Right lobe of liver (tissue), 4 donors: Measurements from ENCODE around the gene ITLN2.

Source experiments
- POLR2A ChIP-seq: fragments of 450-650 bp; IDR thresholded peaks from one replicate; pipeline ENCODE4 v1.6.1; 2017; ENCODE audit warnings: antibody characterized with exemption, mild to moderate bottlenecking
- TF ChIP-seq, protein P1 (sequence below), 4 donors: fragments of 200-600 bp in 3 of 4; fragments of 450-650 bp in 1 of 4; IDR thresholded peaks; one replicate each; pipeline versions ENCODE4 v1.5.1 to v1.8.0; 2016 to 2022; ENCODE audit warnings: antibody characterized with exemption in 4 of 4, mild to moderate bottlenecking in 2 of 4
- donor health status: DM: no; HTN: no; CAD: no.
- donor health status: DM: no; HTN: no; CAD: no.
- donor health status: DM: no; HTN: yes; CAD: no.

DNA sequence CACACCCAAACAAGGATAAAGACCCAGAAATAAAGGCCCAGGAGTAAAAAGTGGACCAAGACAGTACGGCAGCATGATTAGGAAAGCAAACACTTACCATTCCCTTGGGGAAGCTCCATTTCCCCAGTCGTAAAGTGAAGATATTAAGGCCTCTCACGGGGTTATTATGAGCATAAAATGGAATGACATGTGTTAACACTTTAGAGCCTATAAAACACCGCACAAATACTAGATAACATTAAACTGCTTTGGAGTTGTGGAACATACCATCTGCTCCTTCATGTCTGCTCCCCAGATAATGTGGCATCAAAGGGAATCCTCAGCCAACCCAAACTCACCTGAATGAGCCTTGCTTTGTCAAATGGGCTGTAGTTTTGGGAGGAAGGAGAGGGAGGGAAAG lies 8.9 kb upstream of the ITLN2 start:
- TF ChIP-seq POLR2A: no peak
- TF ChIP-seq, protein P1, sequence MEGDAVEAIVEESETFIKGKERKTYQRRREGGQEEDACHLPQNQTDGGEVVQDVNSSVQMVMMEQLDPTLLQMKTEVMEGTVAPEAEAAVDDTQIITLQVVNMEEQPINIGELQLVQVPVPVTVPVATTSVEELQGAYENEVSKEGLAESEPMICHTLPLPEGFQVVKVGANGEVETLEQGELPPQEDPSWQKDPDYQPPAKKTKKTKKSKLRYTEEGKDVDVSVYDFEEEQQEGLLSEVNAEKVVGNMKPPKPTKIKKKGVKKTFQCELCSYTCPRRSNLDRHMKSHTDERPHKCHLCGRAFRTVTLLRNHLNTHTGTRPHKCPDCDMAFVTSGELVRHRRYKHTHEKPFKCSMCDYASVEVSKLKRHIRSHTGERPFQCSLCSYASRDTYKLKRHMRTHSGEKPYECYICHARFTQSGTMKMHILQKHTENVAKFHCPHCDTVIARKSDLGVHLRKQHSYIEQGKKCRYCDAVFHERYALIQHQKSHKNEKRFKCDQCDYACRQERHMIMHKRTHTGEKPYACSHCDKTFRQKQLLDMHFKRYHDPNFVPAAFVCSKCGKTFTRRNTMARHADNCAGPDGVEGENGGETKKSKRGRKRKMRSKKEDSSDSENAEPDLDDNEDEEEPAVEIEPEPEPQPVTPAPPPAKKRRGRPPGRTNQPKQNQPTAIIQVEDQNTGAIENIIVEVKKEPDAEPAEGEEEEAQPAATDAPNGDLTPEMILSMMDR (IDR thresholded peaks at IDR 0.05): no peak
